Right kidney (tissue), 1 donor: Measurements from ENCODE around the gene TMEM245.

Source experiments
- DNase-seq: peaks from one replicate; pipeline ENCODE4 v3.0.0-alpha.2; 2016

The TMEM245 gene

GRCh38 chr9:109101202-109101595 lies 18.5 kb downstream of the TMEM245 start:
- DNase-seq: no peak

- no peak for DNase-seq
These were observed 19.1 kb downstream of the TMEM245 start for GRCh38 chr9:109100543-109101201.

- peak; percentile 20 for DNase-seq
These were observed 20.8 kb downstream of the TMEM245 start for GRCh38 chr9:109098960-109099308.

- no peak for DNase-seq
These were observed 21.4 kb downstream of the TMEM245 start for GRCh38 chr9:109098171-109098959.

- DNase-seq: no peak
These were observed 22.6 kb downstream of the TMEM245 start for GRCh38 chr9:109097146-109097545.

GRCh38 chr9:109095321-109095720 lies 24.4 kb downstream of the TMEM245 start:
- DNase-seq: no peak

- no peak for DNase-seq
These were observed 25.5 kb downstream of the TMEM245 start for GRCh38 chr9:109094268-109094667.

GRCh38 chr9:109092587-109092986 lies 27.2 kb downstream of the TMEM245 start:
- no peak for DNase-seq

GRCh38 chr9:109092051-109092580 lies 27.6 kb downstream of the TMEM245 start:
- no peak for DNase-seq

GRCh38 chr9:109088221-109088620 lies 31.5 kb downstream of the TMEM245 start:
- no peak for DNase-seq

- no peak for DNase-seq
These were observed 32.0 kb downstream of the TMEM245 start for GRCh38 chr9:109087795-109088194.

GRCh38 chr9:109086221-109086620 lies 33.5 kb downstream of the TMEM245 start:
- no peak for DNase-seq

- DNase-seq: no peak
These were observed 34.2 kb downstream of the TMEM245 start for GRCh38 chr9:109085510-109085909.

- no peak for DNase-seq
These were observed 35.8 kb downstream of the TMEM245 start for GRCh38 chr9:109083813-109084405.

- DNase-seq: no peak
These were observed 36.6 kb downstream of the TMEM245 start for GRCh38 chr9:109083141-109083540.

GRCh38 chr9:109082091-109082620 lies 37.6 kb downstream of the TMEM245 start:
- DNase-seq: no peak

- no peak for DNase-seq
These were observed 45.4 kb downstream of the TMEM245 start for GRCh38 chr9:109074236-109074889.

- DNase-seq: no peak
These were observed 46.8 kb downstream of the TMEM245 start for GRCh38 chr9:109072821-109073435.

- DNase-seq: no peak
These were observed 47.5 kb downstream of the TMEM245 start for GRCh38 chr9:109072133-109072692.

- no peak for DNase-seq
These were observed 51.0 kb downstream of the TMEM245 start for GRCh38 chr9:109068764-109069163.

GRCh38 chr9:109064963-109065702 lies 54.6 kb downstream of the TMEM245 start:
- no peak for DNase-seq
